CD4-positive, alpha-beta T cell treated with Interleukin-17A for 1 hour (primary cell): ENCODE results near the gene SLIT3.

Source experiments
- DNase-seq: peaks from one replicate; pipeline ENCODE4 v3.0.0-alpha.2; 2020

Gene SLIT3

GRCh38 chr5:169300468-169301385 is at the start of gene SLIT3:
TSS of gene SLIT3 (minus strand) at chr5:169301139. CDS start at chr5:169300709, 430 bp downstream.
- no peak for DNase-seq

GRCh38 chr5:169350016-169350415 is 49.1 kb upstream of the SLIT3 start:
- DNase-seq = no peak

GRCh38 chr5:169347786-169348185 is 46.8 kb upstream of the SLIT3 start:
- no peak for DNase-seq

GRCh38 chr5:169344629-169345028 is 43.7 kb upstream of the SLIT3 start:
- DNase-seq = no peak

GRCh38 chr5:169343766-169344165 is 42.8 kb upstream of the SLIT3 start:
- DNase-seq = no peak

- DNase-seq = no peak
These were observed 40.6 kb upstream of the SLIT3 start for GRCh38 chr5:169341556-169341955.

GRCh38 chr5:169339869-169340268 is 38.9 kb upstream of the SLIT3 start:
- DNase-seq = no peak

- no peak for DNase-seq
These were observed 35.3 kb upstream of the SLIT3 start for GRCh38 chr5:169336242-169336641.

GRCh38 chr5:169335806-169336205 is 34.9 kb upstream of the SLIT3 start:
- DNase-seq = no peak

- no peak for DNase-seq
These were observed 32.6 kb upstream of the SLIT3 start for GRCh38 chr5:169333518-169333917.

- DNase-seq = no peak
These were observed 30.4 kb upstream of the SLIT3 start for GRCh38 chr5:169331292-169331852.

GRCh38 chr5:169328401-169328800 is 27.5 kb upstream of the SLIT3 start:
- DNase-seq = no peak

- no peak for DNase-seq
These were observed 24.3 kb upstream of the SLIT3 start for GRCh38 chr5:169325273-169325672.

- DNase-seq = no peak
These were observed 17.6 kb upstream of the SLIT3 start for GRCh38 chr5:169318556-169318955.

- DNase-seq = no peak
These were observed 6.7 kb upstream of the SLIT3 start for GRCh38 chr5:169307646-169308045.

- no peak for DNase-seq
These were observed 4.4 kb upstream of the SLIT3 start for GRCh38 chr5:169305366-169305765.

- DNase-seq = no peak
These were observed 3.2 kb upstream of the SLIT3 start for GRCh38 chr5:169304175-169304574.

GRCh38 chr5:169303119-169303515 is 2.2 kb upstream of the SLIT3 start:
- DNase-seq = no peak

GRCh38 chr5:169302491-169303118 is 1.7 kb upstream of the SLIT3 start:
- DNase-seq = peak; percentile 27

GRCh38 chr5:169301986-169302385 is 1.0 kb upstream of the SLIT3 start:
- DNase-seq = no peak

- DNase-seq = no peak
These were observed 521 bp upstream of the SLIT3 start for GRCh38 chr5:169301386-169301934.

- no peak for DNase-seq
These were observed 1.1 kb downstream of the SLIT3 start for GRCh38 chr5:169299663-169300467.

- no peak for DNase-seq
These were observed 1.7 kb downstream of the SLIT3 start for GRCh38 chr5:169299191-169299662.
